H9 (cell line): ENCODE measurements around the gene DPYD. TPM values are rescaled to one million over a fixed set of nuclear protein-coding genes. Genes with fewer than 3 reads are reported as not detected.

ENCODE experiments used
- DNase-seq: peaks from one replicate; pipeline ENCODE4 v3.0.0-alpha.2; 2017
- H2AFZ ChIP-seq: one replicate; pipeline ENCODE4 v1.6.1; 2013; ENCODE audit warnings: mild to moderate bottlenecking, low read length, control low read depth, moderate library complexity
- H2AK5ac ChIP-seq: 2 replicates; pipeline ENCODE4 v1.6.1; 2013; ENCODE audit warnings: low read length, control low read depth, mixed read lengths; ENCODE audit not compliant: insufficient read length
- H2BK120ac ChIP-seq: one replicate; pipeline ENCODE4 v1.6.1; 2013; ENCODE audit warnings: low read depth, mild to moderate bottlenecking, low read length, control low read depth, inconsistent platforms; ENCODE audit not compliant: poor library complexity, severe bottlenecking
- H2BK12ac ChIP-seq: 2 replicates; pipeline ENCODE4 v1.6.1; 2013; ENCODE audit warnings: low read length, control low read depth, mixed read lengths, low read depth; ENCODE audit not compliant: insufficient read length
- H2BK15ac ChIP-seq: 2 replicates; pipeline ENCODE4 v1.6.1; 2013; ENCODE audit warnings: low read depth, low read length, control low read depth
- H2BK20ac ChIP-seq: one replicate; pipeline ENCODE4 v1.6.1; 2013; ENCODE audit warnings: low read depth, mild to moderate bottlenecking, low read length, control low read depth, inconsistent platforms; ENCODE audit not compliant: poor library complexity, severe bottlenecking
- H2BK5ac ChIP-seq: 2 replicates; pipeline ENCODE4 v1.6.1; 2013; ENCODE audit warnings: low read length, control low read depth, mixed read lengths; ENCODE audit not compliant: insufficient read length
- H3K14ac ChIP-seq: 2 replicates; pipeline ENCODE4 v1.6.1; 2013; ENCODE audit warnings: low read length, control low read depth; ENCODE audit not compliant: insufficient read depth
- H3K18ac ChIP-seq: 2 replicates; pipeline ENCODE4 v1.6.1; 2013; ENCODE audit warnings: low read depth, mild to moderate bottlenecking, mixed read lengths, low read length, control low read depth; ENCODE audit not compliant: insufficient read length
- H3K23ac ChIP-seq: 2 replicates; pipeline ENCODE4 v1.6.1; 2013; ENCODE audit warnings: low read length, control low read depth, mixed read lengths, low read depth; ENCODE audit not compliant: insufficient read length
- H3K23me2 ChIP-seq: 2 replicates; pipeline ENCODE4 v1.6.1; 2013; ENCODE audit warnings: low read depth, mild to moderate bottlenecking, mixed read lengths, low read length, control low read depth; ENCODE audit not compliant: insufficient read length, poor library complexity, severe bottlenecking
- H3K27ac ChIP-seq: 2 replicates; pipeline ENCODE4 v1.5.1; 2013; ENCODE audit warnings: low read length, control low read depth, mixed read lengths, low read depth; ENCODE audit not compliant: insufficient read length
- H3K27me3 ChIP-seq: 2 replicates; pipeline ENCODE4 v1.6.1; 2013; ENCODE audit warnings: low read length, control low read depth, inconsistent platforms; ENCODE audit not compliant: insufficient read depth
- H3K4ac ChIP-seq: 2 replicates; pipeline ENCODE4 v1.6.1; 2013; ENCODE audit warnings: low read depth, mild to moderate bottlenecking, control low read depth, inconsistent platforms, low read length, moderate library complexity
- H3K4me1 ChIP-seq: 2 replicates; pipeline ENCODE4 v1.6.1; 2013; ENCODE audit warnings: low read length, control low read depth, inconsistent platforms; ENCODE audit not compliant: insufficient read depth
- H3K4me2 ChIP-seq: 2 replicates; pipeline ENCODE4 v1.6.1; 2013; ENCODE audit warnings: low read length, control low read depth, mixed read lengths; ENCODE audit not compliant: insufficient read length, insufficient read depth
- H3K56ac ChIP-seq: 2 replicates; pipeline ENCODE4 v1.6.1; 2013; ENCODE audit warnings: low read depth, mild to moderate bottlenecking, mixed read lengths, low read length, control low read depth; ENCODE audit not compliant: insufficient read length
- H3K79me1 ChIP-seq: 2 replicates; pipeline ENCODE4 v1.6.1; 2013; ENCODE audit warnings: low read depth, mild to moderate bottlenecking, moderate library complexity, low read length, control low read depth, inconsistent platforms; ENCODE audit not compliant: insufficient read depth, poor library complexity, severe bottlenecking
- H3K79me2 ChIP-seq: 2 replicates; pipeline ENCODE4 v1.6.1; 2013; ENCODE audit warnings: low read length, control low read depth, inconsistent platforms; ENCODE audit not compliant: insufficient read depth
- H3K9ac ChIP-seq: 2 replicates; pipeline ENCODE4 v1.6.1; 2013; ENCODE audit warnings: low read length, control low read depth, mixed read lengths; ENCODE audit not compliant: insufficient read length; ENCODE audit errors: extremely low read depth
- H3K9me3 ChIP-seq: one replicate; pipeline ENCODE4 v1.6.1; 2013; ENCODE audit warnings: low read depth, low read length, inconsistent platforms; ENCODE audit not compliant: control insufficient read depth
- H3T11ph ChIP-seq: one replicate; pipeline ENCODE4 v1.6.1; 2013; ENCODE audit warnings: mild to moderate bottlenecking, low read length, control low read depth, inconsistent platforms
- H4K20me1 ChIP-seq: one replicate; pipeline ENCODE4 v1.6.1; 2013; ENCODE audit not compliant: control insufficient read depth, insufficient read length, insufficient read depth
- H4K5ac ChIP-seq: 2 replicates; pipeline ENCODE4 v1.6.1; 2013; ENCODE audit warnings: low read depth, mild to moderate bottlenecking, mixed read lengths, low read length, control low read depth; ENCODE audit not compliant: insufficient read length
- H4K8ac ChIP-seq: replicated peaks from 2 replicates; pipeline ENCODE4 v1.6.1; 2013; ENCODE audit warnings: low read length, control low read depth, mixed read lengths, low read depth; ENCODE audit not compliant: insufficient read length
- H4K91ac ChIP-seq: 2 replicates; pipeline ENCODE4 v1.6.1; 2013; ENCODE audit warnings: low read depth, mild to moderate bottlenecking, moderate library complexity, mixed read lengths, low read length, control low read depth; ENCODE audit not compliant: insufficient read length
- H3K27ac Mint-ChIP-seq, 3 experiments: 2 replicates in 2 of 3; 3 replicates in 1 of 3; pipeline ENCODE4 v1.8.0; 2020 to 2021; ENCODE audit warnings: mixed read lengths in 3 of 3, mild to moderate bottlenecking in 1 of 3, moderate library complexity in 1 of 3
- H3K27me3 Mint-ChIP-seq: 2 replicates; pipeline ENCODE4 v1.8.0; 2021; ENCODE audit warnings: low read depth, mild to moderate bottlenecking, moderate library complexity, mixed read lengths
- H3K36me3 Mint-ChIP-seq, 3 experiments: 2 replicates in 2 of 3; 3 replicates in 1 of 3; pipeline ENCODE4 v1.8.0; 2020 to 2021; ENCODE audit warnings: low read depth in 3 of 3, mixed read lengths in 3 of 3; ENCODE audit not compliant: insufficient read depth in 1 of 3
- H3K4me1 Mint-ChIP-seq, 2 experiments: 2 replicates each; pipeline ENCODE4 v1.8.0; 2020; ENCODE audit warnings: mixed read lengths in 2 of 2
- H3K4me3 Mint-ChIP-seq, 2 experiments: 2 replicates in 1 of 2; 3 replicates in 1 of 2; pipeline ENCODE4 v1.8.0; 2020 to 2021; ENCODE audit warnings: mild to moderate bottlenecking in 2 of 2, mixed read lengths in 2 of 2, moderate library complexity in 1 of 2
- H3K9me3 Mint-ChIP-seq, 2 experiments: 2 replicates in 1 of 2; 3 replicates in 1 of 2; pipeline ENCODE4 v1.8.0; 2020; ENCODE audit warnings: mild to moderate bottlenecking in 2 of 2, mixed read lengths in 2 of 2, moderate library complexity in 1 of 2
- CTCF ChIP-seq: fragments of 200-600 bp; sonication (generic); conservative IDR thresholded peaks from 3 replicates; pipeline ENCODE4 v1.8.0; 2021; ENCODE audit warnings: antibody characterized with exemption, mild to moderate bottlenecking
- WGBS: extraction: QIAGEN DNeasy Blood & Tissue Kit; methylation state at CpG from one replicate; pipeline ENCODE4 v1.1.7; 2013; ENCODE audit warnings: missing lambda C conversion rate, low lambda C conversion rate, mixed read lengths; ENCODE audit not compliant: insufficient read length; ENCODE audit errors: extremely low coverage; 5-methylcytosine and 5-hydroxymethylcytosine counted together
- total RNA-seq: library from RNA; stranded (reverse); gene quantifications from 2 replicates; pipeline ENCODE4 v1.2.1, GENCODE V29; 2021

Gene DPYD
- total RNA-seq, 1 experiment from 2014 or later, result 0.37 TPM

GRCh38 chr1:97728436-97728835, 192.4 kb downstream of the DPYD start:
- Mint-ChIP-seq H3K4me1 (no peaks in the 10 kb centered on the region), H3K27me3 (no peaks in the 10 kb centered on the region), H3K36me3 (no peaks in the 10 kb centered on the region), H3K4me3 (no peak overlapping the region), H3K9me3 (no peaks in the 10 kb centered on the region; a peak in 1 of 5 replicates), H3K27ac (no peak overlapping the region)
- no peak overlapping the region for H2AK5ac ChIP-seq
- no peak overlapping the region for H3K9ac ChIP-seq
- no peak overlapping the region for H2BK15ac ChIP-seq
- H3K23me2 ChIP-seq, result no peaks in the 10 kb centered on the region
- H2BK120ac ChIP-seq, result no peak overlapping the region
- no peak overlapping the region for H3K4me2 ChIP-seq
- H3K9me3 ChIP-seq, result no peaks in the 10 kb centered on the region
- no peak overlapping the region for H4K91ac ChIP-seq
- H3K27ac ChIP-seq, result no peak overlapping the region
- H3K18ac ChIP-seq, result no peak overlapping the region
- no peak overlapping the region for H2BK20ac ChIP-seq
- H2BK5ac ChIP-seq, result no peak overlapping the region
- WGBS, result no CpG with 5 or more reads among the region's 1 CpG
- TF ChIP-seq CTCF, result no peak
- H3K4me1 ChIP-seq, result no peaks in the 10 kb centered on the region
- DNase-seq, result no peak
- no peak overlapping the region for H3K23ac ChIP-seq
- no peak overlapping the region for H3K4ac ChIP-seq
- no peak overlapping the region for H3K56ac ChIP-seq
- H3K79me2 ChIP-seq, result no peaks in the 10 kb centered on the region
- H4K8ac ChIP-seq, result no peak overlapping the region
- H4K5ac ChIP-seq, result no peak overlapping the region
- no peak overlapping the region for H3T11ph ChIP-seq
- no peak overlapping the region for H3K14ac ChIP-seq
- no peaks in the 10 kb centered on the region for H3K27me3 ChIP-seq
- no peak overlapping the region for H2AFZ ChIP-seq
- H3K79me1 ChIP-seq, result no peaks in the 10 kb centered on the region
- H4K20me1 ChIP-seq, result no peaks in the 10 kb centered on the region
- no peak overlapping the region for H2BK12ac ChIP-seq
